Mesendoderm (in vitro differentiated cells): Measurements from ENCODE around the gene KLK5.

ENCODE experiments used
- DNase-seq: peaks from one replicate; pipeline ENCODE4 v3.0.0; 2013
- H2AK5ac ChIP-seq: 2 replicates; pipeline ENCODE4 v1.6.1; 2013; ENCODE audit warnings: low read length, inconsistent platforms
- H2BK120ac ChIP-seq: 2 replicates; pipeline ENCODE4 v1.6.1; 2013; ENCODE audit warnings: low read depth, mild to moderate bottlenecking, low read length, moderate library complexity, mixed read lengths
- H2BK15ac ChIP-seq: replicated peaks from 2 replicates; pipeline ENCODE4 v1.6.1; 2013; ENCODE audit warnings: low read depth, mild to moderate bottlenecking, moderate library complexity
- H2BK5ac ChIP-seq: 2 replicates; pipeline ENCODE4 v1.6.1; 2013; ENCODE audit warnings: low read length, inconsistent platforms
- H3K18ac ChIP-seq: 2 replicates; pipeline ENCODE4 v1.6.1; 2013; ENCODE audit warnings: mild to moderate bottlenecking, low read length, mixed read lengths
- H3K23ac ChIP-seq: one replicate; pipeline ENCODE4 v1.6.1; 2013; ENCODE audit warnings: low read length
- H3K27ac ChIP-seq: 2 replicates; pipeline ENCODE4 v1.5.1; 2013; ENCODE audit warnings: low read depth, mild to moderate bottlenecking, inconsistent platforms, low read length, moderate library complexity
- H3K27me3 ChIP-seq: 2 replicates; pipeline ENCODE4 v1.6.1; 2013; ENCODE audit warnings: low read length, control low read depth, mild to moderate bottlenecking, inconsistent platforms; ENCODE audit not compliant: insufficient read depth, poor library complexity
- H3K36me3 ChIP-seq: 2 replicates; pipeline ENCODE4 v1.6.1; 2013; ENCODE audit warnings: low read length, inconsistent platforms; ENCODE audit not compliant: control insufficient read depth, insufficient read depth
- H3K4ac ChIP-seq: one replicate; pipeline ENCODE4 v1.6.1; 2013; ENCODE audit warnings: low read depth, mild to moderate bottlenecking, low read length, moderate library complexity
- H3K4me1 ChIP-seq: 2 replicates; pipeline ENCODE4 v1.6.1; 2013; ENCODE audit warnings: low read depth, low read length, inconsistent platforms; ENCODE audit not compliant: control insufficient read depth
- H3K4me2 ChIP-seq: 2 replicates; pipeline ENCODE4 v1.6.1; 2013; ENCODE audit warnings: low read length
- H3K4me3 ChIP-seq: 2 replicates; pipeline ENCODE4 v1.5.1; 2013; ENCODE audit warnings: mild to moderate bottlenecking, low read length
- H3K56ac ChIP-seq: one replicate; pipeline ENCODE4 v1.6.1; 2013; ENCODE audit warnings: low read length
- H3K79me1 ChIP-seq: 2 replicates; pipeline ENCODE4 v1.6.1; 2013; ENCODE audit warnings: low read length, inconsistent platforms
- H3K79me2 ChIP-seq: 2 replicates; pipeline ENCODE4 v1.6.1; 2013; ENCODE audit warnings: mild to moderate bottlenecking, low read length; ENCODE audit not compliant: control insufficient read depth, insufficient read depth
- H3K9ac ChIP-seq: 2 replicates; pipeline ENCODE4 v1.6.1; 2013; ENCODE audit warnings: low read length, inconsistent platforms
- H4K5ac ChIP-seq: one replicate; pipeline ENCODE4 v1.6.1; 2013; ENCODE audit warnings: low read length
- H4K8ac ChIP-seq: one replicate; pipeline ENCODE4 v1.6.1; 2013; ENCODE audit warnings: low read depth, mild to moderate bottlenecking, control low read depth, low read length, moderate library complexity
- WGBS: extraction: QIAGEN DNeasy Blood & Tissue Kit; methylation state at CpG from one replicate; pipeline ENCODE4 v1.1.7; 2013; ENCODE audit warnings: low lambda C conversion rate, missing lambda C conversion rate; ENCODE audit not compliant: insufficient coverage; ENCODE audit errors: extremely low coverage; 5-methylcytosine and 5-hydroxymethylcytosine counted together

Gene KLK5

GRCh38 chr19:50957587-50957986, 4.7 kb upstream of the KLK5 start:
- no peak overlapping the region for H3K56ac ChIP-seq
- H4K8ac ChIP-seq, result no peak overlapping the region
- DNase-seq, result no peak
- no peak overlapping the region for H3K4me2 ChIP-seq
- H3K4ac ChIP-seq, result no peak overlapping the region
- no peaks in the 10 kb centered on the region for H3K79me2 ChIP-seq
- WGBS, result no CpG with 5 or more reads among the region's 8 CpGs
- H3K4me3 ChIP-seq, result no peak overlapping the region
- no peaks in the 10 kb centered on the region for H3K36me3 ChIP-seq
- no peak overlapping the region for H2BK15ac ChIP-seq
- H3K79me1 ChIP-seq, result no peaks in the 10 kb centered on the region
- no peaks in the 10 kb centered on the region for H3K4me1 ChIP-seq
- H3K27me3 ChIP-seq, result no peaks in the 10 kb centered on the region
- H3K18ac ChIP-seq, result no peak overlapping the region
- no peak overlapping the region for H4K5ac ChIP-seq
- H2BK120ac ChIP-seq, result no peak overlapping the region
- no peak overlapping the region for H3K9ac ChIP-seq
- no peak overlapping the region for H2BK5ac ChIP-seq
- no peak overlapping the region for H2AK5ac ChIP-seq
- no peak overlapping the region for H3K27ac ChIP-seq
- H3K23ac ChIP-seq, result no peak overlapping the region

GRCh38 chr19:50949861-50950260, 3.0 kb downstream of the KLK5 start:
- no peak overlapping the region for H3K4me3 ChIP-seq
- no peak overlapping the region for H3K56ac ChIP-seq
- no peak overlapping the region for H3K23ac ChIP-seq
- no peaks in the 10 kb centered on the region for H3K27me3 ChIP-seq
- no peaks in the 10 kb centered on the region for H3K36me3 ChIP-seq
- DNase-seq, result peak; percentile 11
- H3K79me2 ChIP-seq, result no peaks in the 10 kb centered on the region
- no peak overlapping the region for H4K5ac ChIP-seq
- no peak overlapping the region for H2BK120ac ChIP-seq
- no peak overlapping the region for H2BK5ac ChIP-seq
- H2AK5ac ChIP-seq, result no peak overlapping the region
- H3K4me1 ChIP-seq, result no peaks in the 10 kb centered on the region
- H3K4ac ChIP-seq, result no peak overlapping the region
- no peak overlapping the region for H3K27ac ChIP-seq
- H2BK15ac ChIP-seq, result no peak overlapping the region
- H3K9ac ChIP-seq, result no peak overlapping the region
- H3K18ac ChIP-seq, result no peak overlapping the region
- no CpG with 5 or more reads among the region's 19 CpGs for WGBS
- H3K79me1 ChIP-seq, result no peaks in the 10 kb centered on the region
- no peak overlapping the region for H3K4me2 ChIP-seq
- H4K8ac ChIP-seq, result no peak overlapping the region

DNA sequence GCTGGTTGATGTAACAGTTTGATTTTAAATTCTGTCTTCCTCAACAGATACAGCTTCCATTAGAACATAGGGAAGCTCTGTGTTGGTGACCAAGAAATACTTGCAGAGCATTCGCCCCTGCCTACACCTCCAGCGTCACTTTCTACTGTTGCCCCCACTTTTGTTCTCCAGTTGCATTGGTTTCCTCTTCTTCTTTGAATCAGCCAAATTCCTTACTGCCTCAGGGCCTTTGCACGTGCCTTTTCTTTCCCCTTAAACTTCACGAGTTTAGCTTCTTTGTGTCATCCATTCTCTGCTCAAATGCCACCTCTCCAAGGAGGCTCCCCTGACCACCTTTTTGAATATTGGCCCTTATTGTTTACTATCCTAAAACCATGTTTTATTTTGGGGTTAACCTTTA, 5.7 kb downstream of the KLK5 start:
- H2BK120ac ChIP-seq, result no peak overlapping the region
- H3K79me1 ChIP-seq, result no peaks in the 10 kb centered on the region
- no peak overlapping the region for H3K56ac ChIP-seq
- no peak overlapping the region for H3K27ac ChIP-seq
- H2BK15ac ChIP-seq, result no peak overlapping the region
- H3K9ac ChIP-seq, result no peak overlapping the region
- no CpG with 5 or more reads among the region's 4 CpGs for WGBS
- H3K4ac ChIP-seq, result no peak overlapping the region
- DNase-seq, result no peak
- no peak overlapping the region for H4K5ac ChIP-seq
- no peak overlapping the region for H2BK5ac ChIP-seq
- H3K4me3 ChIP-seq, result no peak overlapping the region
- no peak overlapping the region for H4K8ac ChIP-seq
- H3K23ac ChIP-seq, result no peak overlapping the region
- no peak overlapping the region for H2AK5ac ChIP-seq
- H3K4me1 ChIP-seq, result no peaks in the 10 kb centered on the region
- H3K18ac ChIP-seq, result no peak overlapping the region
- no peaks in the 10 kb centered on the region for H3K27me3 ChIP-seq
- H3K4me2 ChIP-seq, result no peak overlapping the region
- no peaks in the 10 kb centered on the region for H3K36me3 ChIP-seq
- no peaks in the 10 kb centered on the region for H3K79me2 ChIP-seq

GRCh38 chr19:50944795-50945194, 8.0 kb downstream of the KLK5 start:
- Histone ChIP-seq H4K5ac (no peak overlapping the region), H3K36me3 (no peaks in the 10 kb centered on the region), H3K18ac (no peak overlapping the region), H2BK5ac (no peak overlapping the region), H3K4me1 (no peaks in the 10 kb centered on the region), H2BK15ac (no peak overlapping the region), H3K4me2 (no peak overlapping the region), H3K79me2 (no peaks in the 10 kb centered on the region), H3K9ac (no peak overlapping the region), H3K23ac (no peak overlapping the region), H3K56ac (no peak overlapping the region), H4K8ac (no peak overlapping the region), H2BK120ac (no peak overlapping the region), H2AK5ac (no peak overlapping the region), H3K4me3 (no peak overlapping the region), H3K27ac (no peak overlapping the region), H3K27me3 (no peaks in the 10 kb centered on the region), H3K4ac (no peak overlapping the region), H3K79me1 (no peaks in the 10 kb centered on the region)
- WGBS, result no CpG with 5 or more reads among the region's 4 CpGs
- no peak for DNase-seq

GRCh38 chr19:50943074-50943828, 9.6 kb downstream of the KLK5 start:
- H3K36me3 ChIP-seq, result no peaks in the 10 kb centered on the region
- H3K18ac ChIP-seq, result no peak overlapping the region
- H3K79me1 ChIP-seq, result no peaks in the 10 kb centered on the region
- no peaks in the 10 kb centered on the region for H3K27me3 ChIP-seq
- no peak overlapping the region for H3K4ac ChIP-seq
- no peak overlapping the region for H4K5ac ChIP-seq
- H2AK5ac ChIP-seq, result no peak overlapping the region
- no CpG with 5 or more reads among the region's 10 CpGs for WGBS
- H2BK120ac ChIP-seq, result no peak overlapping the region
- no peak overlapping the region for H3K9ac ChIP-seq
- H3K79me2 ChIP-seq, result no peaks in the 10 kb centered on the region
- DNase-seq, result no peak
- H2BK5ac ChIP-seq, result no peak overlapping the region
- no peak overlapping the region for H3K27ac ChIP-seq
- H3K23ac ChIP-seq, result no peak overlapping the region
- H3K4me1 ChIP-seq, result no peaks in the 10 kb centered on the region
- no peak overlapping the region for H3K4me2 ChIP-seq
- H3K56ac ChIP-seq, result no peak overlapping the region
- H4K8ac ChIP-seq, result no peak overlapping the region
- no peak overlapping the region for H3K4me3 ChIP-seq
- H2BK15ac ChIP-seq, result no peak overlapping the region

DNA sequence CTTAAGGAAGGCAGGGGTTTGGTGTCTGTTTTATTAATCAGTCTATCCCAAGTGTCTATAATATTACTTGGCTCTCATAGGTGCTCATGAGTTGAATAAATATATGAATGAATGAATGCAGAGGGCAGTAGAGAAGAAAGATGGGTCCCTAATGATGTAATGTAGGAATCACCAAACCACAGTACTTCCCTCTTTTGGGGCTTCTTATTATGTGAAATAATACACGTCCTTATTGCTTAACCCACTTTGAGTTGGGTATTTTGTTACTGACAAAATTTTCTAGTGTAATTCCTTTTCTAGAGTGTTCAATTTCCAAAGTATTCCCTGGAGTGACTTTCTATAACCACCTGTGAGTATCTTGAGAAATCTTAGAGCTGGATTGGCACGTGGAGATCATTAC, 13.2 kb downstream of the KLK5 start:
- Histone ChIP-seq H3K4ac (no peak overlapping the region), H3K4me1 (no peaks in the 10 kb centered on the region), H3K36me3 (no peaks in the 10 kb centered on the region), H4K5ac (no peak overlapping the region), H3K18ac (no peak overlapping the region), H3K4me2 (no peak overlapping the region), H3K9ac (no peak overlapping the region), H4K8ac (no peak overlapping the region), H3K4me3 (no peak overlapping the region), H2BK120ac (no peak overlapping the region), H3K27me3 (no peaks in the 10 kb centered on the region), H3K27ac (no peak overlapping the region), H3K79me1 (no peaks in the 10 kb centered on the region), H2BK5ac (no peak overlapping the region), H2BK15ac (no peak overlapping the region), H3K23ac (no peak overlapping the region), H2AK5ac (no peak overlapping the region), H3K79me2 (no peaks in the 10 kb centered on the region), H3K56ac (no peak overlapping the region)
- WGBS, result no CpG with 5 or more reads among the region's 2 CpGs
- DNase-seq, result no peak
